Cardiac muscle cell (in vitro differentiated cells and primary cell): ENCODE results near the gene FOXA1. TPM values are rescaled to one million over a fixed set of nuclear protein-coding genes. Genes with fewer than 3 reads are reported as not detected.

Source experiments
- DNase-seq, 2 donors: peaks; one replicate each; pipeline versions ENCODE4 v3.0.0 to v3.0.0-alpha.2; 2010 to 2017; ENCODE audit warnings: low read depth in 1 of 2, low spot score in 1 of 2
- H3K27ac ChIP-seq: fragments of 200-600 bp; sonication (generic); 2 replicates; pipeline ENCODE4 v1.5.1; 2016
- H3K27me3 ChIP-seq: fragments of 200-600 bp; sonication (generic); 2 replicates; pipeline ENCODE4 v1.6.0; 2016; ENCODE audit warnings: control low read depth
- H3K36me3 ChIP-seq: fragments of 200-600 bp; sonication (generic); 2 replicates; pipeline ENCODE4 v1.5.1; 2016; ENCODE audit warnings: control low read depth
- H3K4me1 ChIP-seq: fragments of 200-600 bp; sonication (generic); 2 replicates; pipeline ENCODE4 v1.8.1; 2017; ENCODE audit warnings: low read depth, mild to moderate bottlenecking, mixed run types
- H3K4me3 ChIP-seq: fragments of 200-600 bp; sonication (generic); 2 replicates; pipeline ENCODE4 v1.5.1; 2016; ENCODE audit warnings: mild to moderate bottlenecking
- H3K9me3 ChIP-seq: fragments of 200-600 bp; sonication (generic); 2 replicates; pipeline ENCODE4 v1.5.1; 2017; ENCODE audit warnings: low read depth, mild to moderate bottlenecking, control low read depth
- CTCF ChIP-seq: IDR thresholded peaks from 2 replicates; pipeline ENCODE4 v1.5.1; 2012; ENCODE audit warnings: low read depth, mild to moderate bottlenecking, low read length
- polyA plus RNA-seq: library from polyadenylated mRNA; unstranded; fragments of >200 nt; fragmentation: Nextera tagmentation; extraction: Ambion mirVana; gene quantifications from 2 replicates; pipeline ENCODE4 v1.2.1, GENCODE V29; 2016
- total RNA-seq: library from RNA; depleted of rRNA; stranded (reverse); fragments of >200 nt; gene quantifications from 2 replicates; pipeline ENCODE4 v1.2.3, GENCODE V29; 2016

FOXA1 gene
- total and polyA plus RNA-seq, 2 experiments from 2014 or later = 0.06 TPM; not detected in 1

- no peaks in the 10 kb centered on the region for H3K9me3 ChIP-seq
- no peak overlapping the region for H3K27ac ChIP-seq
- TF ChIP-seq CTCF = no peak
- H3K4me1 ChIP-seq = no peaks in the 10 kb centered on the region
- DNase-seq = no peak
- peaks cover 63% of the 10 kb centered on the region for H3K27me3 ChIP-seq
- H3K4me3 ChIP-seq = no peak overlapping the region
- H3K36me3 ChIP-seq = no peaks in the 10 kb centered on the region
Observed at GRCh38 chr14:37610945-37611523, 16.0 kb upstream of the FOXA1 start.

- TF ChIP-seq CTCF = no peak
- H3K27ac ChIP-seq = no peak overlapping the region
- no peak for DNase-seq
Observed at GRCh38 chr14:37608649-37609048, 13.6 kb upstream of the FOXA1 start.

GRCh38 chr14:37606678-37607077 is 11.6 kb upstream of the FOXA1 start:
- Histone ChIP-seq H3K36me3 (no peaks in the 10 kb centered on the region), H3K9me3 (no peaks in the 10 kb centered on the region), H3K4me3 (no peak overlapping the region), H3K27ac (no peak overlapping the region), H3K4me1 (no peaks in the 10 kb centered on the region), H3K27me3 (peaks cover 100% of the 10 kb centered on the region)
- no peak for TF ChIP-seq CTCF
- no peak for DNase-seq

More at GRCh38 chr14:37608649-37609048, 13.6 kb upstream of the FOXA1 start:
- Histone ChIP-seq H3K9me3 (no peaks in the 10 kb centered on the region), H3K4me1 (no peaks in the 10 kb centered on the region), H3K36me3 (no peaks in the 10 kb centered on the region), H3K27me3 (peaks cover 87% of the 10 kb centered on the region), H3K4me3 (no peak overlapping the region)

GRCh38 chr14:37603688-37604251 is 8.7 kb upstream of the FOXA1 start:
- Histone ChIP-seq H3K9me3 (no peaks in the 10 kb centered on the region), H3K4me1 (no peaks in the 10 kb centered on the region), H3K36me3 (no peaks in the 10 kb centered on the region), H3K27ac (no peak overlapping the region), H3K27me3 (peaks cover 100% of the 10 kb centered on the region), H3K4me3 (no peak overlapping the region)
- DNase-seq = no peak
- TF ChIP-seq CTCF = no peak

- Histone ChIP-seq H3K27me3 (peaks cover 100% of the 10 kb centered on the region), H3K4me1 (no peaks in the 10 kb centered on the region), H3K36me3 (no peaks in the 10 kb centered on the region), H3K9me3 (no peaks in the 10 kb centered on the region), H3K4me3 (no peak overlapping the region), H3K27ac (no peak overlapping the region)
- no peak for TF ChIP-seq CTCF
- no peak for DNase-seq
Observed at GRCh38 chr14:37602605-37603453, 7.8 kb upstream of the FOXA1 start.
